K562 (cell line): Measurements from ENCODE around the gene NEB. TPM values are rescaled to one million over a fixed set of nuclear protein-coding genes. Genes with fewer than 3 reads are reported as not detected.

Experiments
- ATAC-seq: fragments of 200-7000 bp; cut with Tn5 transposase; 3 replicates; pipeline ENCODE4 v1.9.1; 2020; ENCODE audit warnings: moderate library complexity
- BruUV-seq: library from RNA; stranded (reverse); fragments of 400-500 nt; replicated peaks from 2 replicates; lab custom pipeline; 2021; lab: Mats Ljungman, UMichigan
- CTCF ChIA-PET: fragments of 300-600 bp; formaldehyde crosslinking; extraction: SDS; loops from one replicate; lab custom pipeline; 2021; ENCODE audit warnings: low intra/inter-chr PET ratio; lab: Yijun Ruan, JAX
- POLR2A ChIA-PET: fragments of 300-600, 350-650 bp; sonication (Branson Sonifier 250); formaldehyde crosslinking; extraction: SDS; loops from one replicate; lab custom pipeline; 2021; ENCODE audit warnings: antibody characterized with exemption, inconsistent platforms; lab: Yijun Ruan, JAX
- DNase-seq, 4 experiments: peaks; one replicate each; pipeline versions ENCODE4 v3.0.0 to v3.0.0-alpha.2; 2011 to 2018; ENCODE audit warnings: low spot score in 3 of 4, mixed read lengths in 3 of 4; ENCODE audit errors: extremely low read depth in 1 of 4
- FAIRE-seq: peaks from 2 replicates; lab custom pipeline; 2011; peaks lifted over from hg19 to GRCh38; lab: Jason Lieb, UNC
- H2AFZ ChIP-seq: 2 replicates; pipeline ENCODE4 v1.6.0; 2011; ENCODE audit warnings: low read depth, low read length, control low read depth, inconsistent platforms
- H3K27ac ChIP-seq: fragments of 200-600 bp; 3 replicates; pipeline ENCODE4 v1.8.0; 2011; ENCODE audit warnings: low read depth, mild to moderate bottlenecking, control low read depth, inconsistent platforms, low read length, moderate library complexity, mixed read lengths; ENCODE audit errors: extremely low read depth
- H3K27me3 ChIP-seq, 2 experiments: fragments of 300-600 bp in 1 of 2; 2 replicates in 1 of 2; 3 replicates in 1 of 2; pipeline versions ENCODE4 v1.6.0 to v1.8.0; 2011; ENCODE audit warnings: inconsistent platforms in 2 of 2, low read length in 2 of 2, mild to moderate bottlenecking in 1 of 2, mixed read lengths in 1 of 2, moderate library complexity in 1 of 2; ENCODE audit not compliant: control insufficient read depth in 2 of 2, insufficient read depth in 2 of 2
- H3K36me3 ChIP-seq: fragments of 300-600 bp; 3 replicates; pipeline ENCODE4 v1.8.0; 2011; ENCODE audit warnings: mild to moderate bottlenecking, low read length, inconsistent platforms; ENCODE audit not compliant: control insufficient read depth, insufficient read depth
- H3K4me1 ChIP-seq, 2 experiments: fragments of 200-600 bp in 1 of 2; replicated peaks in 1 of 2; 2 replicates in 1 of 2; 3 replicates in 1 of 2; pipeline versions ENCODE4 v1.5.1 to v1.8.0; 2011; ENCODE audit warnings: inconsistent platforms in 2 of 2, low read length in 2 of 2, mild to moderate bottlenecking in 1 of 2, mixed read lengths in 1 of 2, moderate library complexity in 1 of 2; ENCODE audit not compliant: control insufficient read depth in 2 of 2, insufficient read depth in 2 of 2
- H3K4me2 ChIP-seq: 2 replicates; pipeline ENCODE4 v1.6.1; 2011; ENCODE audit warnings: low read length, control low read depth, inconsistent platforms, mixed read lengths; ENCODE audit not compliant: insufficient read depth
- H3K4me3 ChIP-seq: fragments of 200-600 bp; sonication (generic), shearing (Covaris generic); 2 replicates; pipeline ENCODE4 v1.5.1; 2016; ENCODE audit warnings: control low read depth, inconsistent platforms
- H3K79me2 ChIP-seq: fragments of 200-600 bp; 3 replicates; pipeline ENCODE4 v1.8.0; 2011; ENCODE audit warnings: low read length, inconsistent platforms; ENCODE audit not compliant: control insufficient read depth, insufficient read depth
- H3K9ac ChIP-seq, 2 experiments: 2 replicates each; pipeline versions ENCODE4 v1.6.0 to v1.6.1; 2011; ENCODE audit warnings: low read depth in 2 of 2, low read length in 2 of 2, control low read depth in 1 of 2, inconsistent platforms in 1 of 2, mild to moderate bottlenecking in 1 of 2, mixed read lengths in 1 of 2; ENCODE audit not compliant: insufficient read depth in 1 of 2
- H3K9me1 ChIP-seq: one replicate; pipeline ENCODE4 v1.6.0; 2011; ENCODE audit warnings: inconsistent platforms, mild to moderate bottlenecking, low read length, moderate library complexity; ENCODE audit not compliant: control insufficient read depth, insufficient read depth
- H3K9me3 ChIP-seq: replicated peaks from 2 replicates; pipeline ENCODE4 v1.5.1; 2011; ENCODE audit warnings: low read depth, low read length, inconsistent platforms; ENCODE audit not compliant: control insufficient read depth, insufficient read depth
- H4K20me1 ChIP-seq: replicated peaks from 2 replicates; pipeline ENCODE4 v1.6.1; 2011; ENCODE audit warnings: low read length, inconsistent platforms, mixed read lengths; ENCODE audit not compliant: control insufficient read depth, insufficient read depth
- ADNP ChIP-seq: fragments of 200-800 bp; sonication (Bioruptor generic); IDR thresholded peaks from 2 replicates; pipeline ENCODE4 v1.6.1; 2016; ENCODE audit warnings: missing genetic modification characterization, missing compliant biosample characterization
- BCOR ChIP-seq: fragments of 450-650 bp; IDR thresholded peaks from 2 replicates; pipeline ENCODE4 v1.6.1; 2016
- E2F5 ChIP-seq: sonication (generic); formaldehyde crosslinking; IDR thresholded peaks from 2 replicates; pipeline ENCODE4 v1.8.0; 2022; ENCODE audit warnings: mild to moderate bottlenecking, missing genetic modification reagents
- HNRNPK ChIP-seq: fragments of 200-400 bp; formaldehyde crosslinking; IDR thresholded peaks from one replicate; pipeline ENCODE4 v1.6.1; 2018; ENCODE audit warnings: mild to moderate bottlenecking, low read depth, low read length; ENCODE audit not compliant: poor library complexity, severe bottlenecking
- KDM1A ChIP-seq, 2 experiments: fragments of 450-650 bp; IDR thresholded peaks; 2 replicates each; pipeline ENCODE4 v1.6.1; 2016; ENCODE audit warnings: mild to moderate bottlenecking in 2 of 2
- MCM5 ChIP-seq: fragments of 450-650 bp; IDR thresholded peaks from 2 replicates; pipeline ENCODE4 v1.6.1; 2016; ENCODE audit warnings: low read depth
- RBM25 ChIP-seq: fragments of 200-400 bp; formaldehyde crosslinking; IDR thresholded peaks from 2 replicates; pipeline ENCODE4 v1.6.1; 2018; ENCODE audit warnings: low read length, low read depth, moderate library complexity; ENCODE audit not compliant: severe bottlenecking
- SMAD1 ChIP-seq: fragments of 150-350 bp; IDR thresholded peaks from 2 replicates; pipeline ENCODE4 v1.6.1; 2014; ENCODE audit warnings: low read length, low read depth; ENCODE audit not compliant: partially characterized antibody
- SMAD3 ChIP-seq: fragments of 450-650 bp; formaldehyde crosslinking; conservative IDR thresholded peaks from 2 replicates; pipeline ENCODE4 v1.4.0; 2020; ENCODE audit warnings: mild to moderate bottlenecking
- ZNF23 ChIP-seq: fragments of 250-450 bp; sonication (Bioruptor Pico); IDR thresholded peaks from 2 replicates; pipeline ENCODE4 v1.4.0; 2020; ENCODE audit warnings: mild to moderate bottlenecking
- in situ Hi-C: fragments of 300-500 bp; cut with MboI; formaldehyde crosslinking; loops from 4 replicates; pipeline ENCODE4 v1.15.0; 2018; ENCODE audit warnings: inconsistent platforms, mixed read lengths
- intact Hi-C: fragments of 100-400 bp; cut with micrococcal nuclease; formaldehyde crosslinking; loops from 2 replicates; pipeline ENCODE4 v1.14.2; 2022
- polyA plus RNA-seq, 8 experiments: library from polyadenylated mRNA; depleted of rRNA in 4 of 8; stranded (reverse) in 5 of 8; unstranded in 3 of 8; fragments of >200 nt; fragmentation: Nextera tagmentation in 2 of 8; fragmentation: Illumina TruSeq in 1 of 8; extraction: Ambion mirVana in 2 of 8; extraction: Trizol in 1 of 8; gene quantifications; 2 replicates each; pipeline versions ENCODE4 v1.2.1 to v1.2.3, GENCODE V29; 2011 to 2014; ENCODE audit warnings: inconsistent platforms in 1 of 8, missing spikeins in 1 of 8
- total RNA-seq, 7 experiments: library from RNA; depleted of rRNA in 6 of 7; stranded (reverse); fragments of >200 nt in 6 of 7; fragmentation: Illumina TruSeq in 2 of 7; extraction: Trizol in 2 of 7; gene quantifications; 2 replicates each; pipeline versions ENCODE4 v1.2.1 to v1.2.3, GENCODE V29; 2011 to 2021; ENCODE audit warnings: low replicate concordance in 1 of 7
- TF ChIP-seq, protein P1 (sequence below): fragments of 250-450 bp; sonication (Bioruptor Pico); IDR thresholded peaks from 2 replicates; pipeline ENCODE4 v1.8.0; 2021; ENCODE audit warnings: borderline replicate concordance, mild to moderate bottlenecking, moderate library complexity; ENCODE audit not compliant: poor library complexity, severe bottlenecking
- TF ChIP-seq, protein P2 (sequence below): fragments of 450-650 bp; IDR thresholded peaks from 2 replicates; pipeline ENCODE4 v1.6.1; 2016; ENCODE audit warnings: mild to moderate bottlenecking

NEB gene
- total and polyA plus RNA-seq, 9 of the 15 experiments (the other 6 are each of a cell fraction or from before 2014, with no cell fraction given), result 1.7 to 3.8 (median 2.9) TPM

GRCh38 chr2:151780938-151781337, 46.7 kb upstream of the NEB start:
- no peak for FAIRE-seq
- DNase-seq, result no peak

More at GRCh38 chr2:151780938-151781337, 46.7 kb upstream of the NEB start:
- H3K9ac ChIP-seq, result no peak overlapping the region
- no peak overlapping the region; the same call in 2 of the 3 replicates for H3K27ac ChIP-seq
- in situ Hi-C loops (no loop called here), intact Hi-C loops (loop anchor here (5.0 kb wide), 1 partner anchor 84 kb away; no protein-coding TSS in a partner anchor)
- POLR2A ChIA-PET, result no interaction called here
- CTCF ChIA-PET, result no interaction called here
- no peaks in the 10 kb centered on the region for H3K9me1 ChIP-seq
- peaks cover 0 to 44% of the 10 kb centered on the region in 2 experiments for H3K4me1 ChIP-seq
- H3K4me2 ChIP-seq, result no peak overlapping the region
- no peak overlapping the region for H2AFZ ChIP-seq
- no TSS peak for BruUV-seq
- H3K36me3 ChIP-seq, result peaks cover 55% of the 10 kb centered on the region
- H3K4me3 ChIP-seq, result no peak overlapping the region
- TF ChIP-seq HNRNPK (peak; percentile 44), ADNP (tag) (0 out of 2 replicates have a peak, but pooled peaks have one; percentile 23), SMAD3 (CRISPR knock-in tag) (no peak), KDM1A (IDR thresholded peaks at IDR 0.05) (peak; percentile 15 to 80; a peak in 2 of 4 replicates), ZNF23 (CRISPR knock-in tag) (no peak), E2F5 (CRISPR knock-in tag) (no peak), MCM5 (no peak), RBM25 (peak; percentile 80), BCOR (peak; percentile 49; the same call in 1 of the 2 replicates), SMAD1 (no peak)
- TF ChIP-seq, protein P1, sequence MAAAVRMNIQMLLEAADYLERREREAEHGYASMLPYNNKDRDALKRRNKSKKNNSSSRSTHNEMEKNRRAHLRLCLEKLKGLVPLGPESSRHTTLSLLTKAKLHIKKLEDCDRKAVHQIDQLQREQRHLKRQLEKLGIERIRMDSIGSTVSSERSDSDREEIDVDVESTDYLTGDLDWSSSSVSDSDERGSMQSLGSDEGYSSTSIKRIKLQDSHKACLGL, result no peak
- TF ChIP-seq, protein P2, sequence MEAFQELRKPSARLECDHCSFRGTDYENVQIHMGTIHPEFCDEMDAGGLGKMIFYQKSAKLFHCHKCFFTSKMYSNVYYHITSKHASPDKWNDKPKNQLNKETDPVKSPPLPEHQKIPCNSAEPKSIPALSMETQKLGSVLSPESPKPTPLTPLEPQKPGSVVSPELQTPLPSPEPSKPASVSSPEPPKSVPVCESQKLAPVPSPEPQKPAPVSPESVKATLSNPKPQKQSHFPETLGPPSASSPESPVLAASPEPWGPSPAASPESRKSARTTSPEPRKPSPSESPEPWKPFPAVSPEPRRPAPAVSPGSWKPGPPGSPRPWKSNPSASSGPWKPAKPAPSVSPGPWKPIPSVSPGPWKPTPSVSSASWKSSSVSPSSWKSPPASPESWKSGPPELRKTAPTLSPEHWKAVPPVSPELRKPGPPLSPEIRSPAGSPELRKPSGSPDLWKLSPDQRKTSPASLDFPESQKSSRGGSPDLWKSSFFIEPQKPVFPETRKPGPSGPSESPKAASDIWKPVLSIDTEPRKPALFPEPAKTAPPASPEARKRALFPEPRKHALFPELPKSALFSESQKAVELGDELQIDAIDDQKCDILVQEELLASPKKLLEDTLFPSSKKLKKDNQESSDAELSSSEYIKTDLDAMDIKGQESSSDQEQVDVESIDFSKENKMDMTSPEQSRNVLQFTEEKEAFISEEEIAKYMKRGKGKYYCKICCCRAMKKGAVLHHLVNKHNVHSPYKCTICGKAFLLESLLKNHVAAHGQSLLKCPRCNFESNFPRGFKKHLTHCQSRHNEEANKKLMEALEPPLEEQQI, result no peak
- ATAC-seq, result no peak
- no peaks in the 10 kb centered on the region for H3K79me2 ChIP-seq
- H3K27me3 ChIP-seq, result no peaks in the 10 kb centered on the region
- H3K9me3 ChIP-seq, result no peaks in the 10 kb centered on the region; the same call in 1 of the 2 replicates
- no peaks in the 10 kb centered on the region for H4K20me1 ChIP-seq
